ENCODE results near the gene REXO4.
A peak's percentile ranks its signal among the peaks of the same experiment; 100 is the strongest.

Gene REXO4

DNA sequence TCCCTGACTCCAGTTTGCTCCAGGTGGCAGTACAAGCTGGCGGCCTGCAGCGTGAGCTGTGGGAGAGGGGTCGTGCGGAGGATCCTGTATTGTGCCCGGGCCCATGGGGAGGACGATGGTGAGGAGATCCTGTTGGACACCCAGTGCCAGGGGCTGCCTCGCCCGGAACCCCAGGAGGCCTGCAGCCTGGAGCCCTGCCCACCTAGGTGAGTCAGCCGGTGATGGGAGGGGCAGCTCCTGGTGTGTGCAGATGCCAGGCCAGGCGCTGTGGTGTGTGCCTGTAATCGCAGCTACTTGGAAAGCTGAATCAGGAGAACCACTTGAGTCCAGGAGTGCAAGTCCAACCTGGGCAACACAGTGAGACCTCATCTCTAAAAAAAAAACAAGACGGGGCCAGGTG lies 31.9 kb upstream of the REXO4 start:
- DNase-seq (ENCODE audit: low read depth) = no peak

DNA sequence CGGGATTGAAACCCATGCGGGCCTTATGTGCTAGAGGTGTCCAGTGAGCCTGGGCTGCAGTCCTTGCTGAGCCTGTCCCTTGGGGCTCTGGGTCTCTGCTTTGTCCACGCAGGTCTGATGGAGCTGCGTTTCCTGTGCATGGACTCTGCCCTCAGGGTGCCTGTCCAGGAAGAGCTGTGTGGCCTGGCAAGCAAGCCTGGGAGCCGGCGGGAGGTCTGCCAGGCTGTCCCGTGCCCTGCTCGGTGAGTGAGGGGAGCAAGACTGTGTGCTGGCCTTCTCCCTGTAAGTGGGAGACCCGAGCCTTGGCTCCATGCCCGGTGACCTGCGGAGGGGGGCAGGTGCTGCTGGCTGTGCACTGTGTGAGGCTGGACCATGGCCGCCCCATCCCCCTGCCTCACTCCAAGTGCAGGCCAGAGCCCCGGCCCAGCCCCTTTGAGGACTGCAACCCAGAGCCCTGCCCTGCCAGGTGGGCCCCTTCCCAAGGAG lies 30.7 kb upstream of the REXO4 start:
- DNase-seq (ENCODE audit: low read depth) = no peak

DNA sequence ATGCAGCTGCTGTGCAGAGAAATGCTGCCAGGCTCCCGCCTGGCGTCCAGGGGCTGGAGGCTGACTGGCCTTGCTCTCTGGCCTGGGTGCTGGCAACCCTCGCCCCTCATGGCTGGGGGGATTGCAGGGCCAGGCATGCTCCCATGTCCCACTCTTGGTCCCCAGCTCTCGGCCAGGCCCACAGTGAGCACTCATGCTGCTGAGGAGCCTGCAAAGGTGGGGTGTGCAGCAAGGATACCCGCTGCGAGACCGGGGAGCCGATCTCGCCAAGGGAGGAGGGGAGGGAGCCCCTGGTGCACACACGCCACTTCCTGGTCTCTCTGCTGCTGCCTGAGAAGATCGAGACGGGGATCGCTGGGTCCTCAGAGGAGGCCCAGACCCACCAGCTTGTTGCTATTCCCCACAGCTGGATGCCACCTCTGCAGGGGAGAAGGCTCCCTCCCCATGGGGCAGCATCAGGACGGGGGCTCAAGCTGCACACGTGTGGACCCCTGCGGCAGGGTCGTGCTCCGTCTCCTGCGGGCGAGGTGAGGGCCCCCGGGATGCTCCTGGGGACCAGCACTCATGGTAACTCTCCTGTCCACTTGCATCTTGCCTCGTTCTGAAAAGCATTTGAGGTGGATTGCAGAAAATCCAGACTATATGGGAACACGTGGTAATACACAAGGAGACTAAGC lies 27.6 kb upstream of the REXO4 start:
- no peak for DNase-seq (ENCODE audit: low read depth)

DNA sequence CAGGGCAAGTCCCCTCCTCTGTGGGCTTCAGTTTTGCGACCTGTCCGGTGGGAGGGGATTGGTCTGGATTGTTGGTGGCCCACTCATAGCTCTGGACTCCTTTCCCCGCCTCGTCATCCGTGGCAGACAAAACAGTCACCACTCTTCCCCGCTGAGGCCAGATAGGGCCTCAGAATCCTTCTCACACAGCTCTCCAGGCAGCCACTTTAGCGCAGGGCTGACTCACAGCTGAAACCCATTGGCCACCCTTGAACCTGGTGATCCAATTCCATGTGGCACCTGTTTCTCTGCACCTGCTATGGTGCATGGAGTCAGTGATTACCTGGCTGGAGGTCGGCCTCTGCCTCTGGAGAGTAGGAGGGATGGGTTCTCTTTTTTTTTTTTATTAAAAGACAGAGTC lies 26.2 kb upstream of the REXO4 start:
- DNase-seq (ENCODE audit: low read depth) = no peak

DNA sequence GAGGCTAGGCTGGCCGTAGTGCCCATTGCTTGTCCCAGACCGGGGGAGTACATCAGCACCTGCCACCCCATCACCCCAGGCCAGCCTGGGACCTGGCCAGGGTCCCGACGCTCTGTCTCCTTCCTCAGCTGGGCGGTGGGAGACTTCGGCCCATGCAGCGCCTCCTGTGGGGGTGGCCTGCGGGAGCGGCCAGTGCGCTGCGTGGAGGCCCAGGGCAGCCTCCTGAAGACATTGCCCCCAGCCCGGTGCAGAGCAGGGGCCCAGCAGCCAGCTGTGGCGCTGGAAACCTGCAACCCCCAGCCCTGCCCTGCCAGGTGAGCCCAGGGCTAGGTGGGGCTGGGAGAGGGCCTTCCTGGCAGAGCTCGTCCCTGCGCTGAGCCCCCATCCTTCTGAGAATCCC lies 25.4 kb upstream of the REXO4 start:
- DNase-seq (ENCODE audit: low read depth) = no peak

DNA sequence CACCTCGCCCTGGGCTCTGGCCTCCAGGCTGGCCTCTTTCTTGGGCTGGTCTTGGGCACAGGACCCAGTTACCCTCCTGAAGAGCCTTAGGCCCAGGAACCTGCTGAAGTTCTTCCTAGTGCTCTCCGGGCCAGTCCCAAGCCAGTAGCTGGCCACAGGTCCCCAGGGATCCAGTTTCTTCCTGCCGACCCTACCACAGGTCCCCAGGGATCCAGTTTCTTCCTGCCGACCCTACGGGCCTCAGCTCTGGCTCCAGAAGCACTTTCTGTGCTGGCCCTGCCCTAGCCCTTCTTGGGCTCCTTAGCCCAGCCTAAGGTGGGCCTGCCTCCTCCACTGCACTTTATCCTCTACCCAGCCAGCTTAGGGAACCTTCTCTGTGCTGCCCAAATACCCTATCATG lies 23.8 kb upstream of the REXO4 start:
- DNase-seq (ENCODE audit: low read depth) = no peak

DNA sequence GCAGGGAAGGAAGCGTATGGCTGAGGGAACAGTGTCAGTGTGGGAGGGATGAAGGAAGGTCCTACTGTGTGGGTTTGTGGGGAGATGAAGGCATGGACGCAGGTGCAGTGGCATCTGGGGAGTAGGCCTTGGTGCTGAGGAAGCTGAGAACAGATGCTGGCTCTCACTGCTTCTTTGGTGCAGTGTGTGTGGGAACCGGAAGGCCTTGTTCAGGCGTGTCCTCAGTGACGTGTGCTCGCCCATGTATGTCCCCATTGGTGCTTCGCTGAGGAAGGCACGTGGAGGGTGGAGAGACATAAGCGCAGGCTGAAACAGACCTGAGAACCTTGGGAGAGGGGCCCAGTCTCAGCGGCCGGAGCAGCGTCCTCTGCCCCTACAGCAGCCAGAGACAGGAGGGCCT lies 23.1 kb upstream of the REXO4 start:
- DNase-seq (ENCODE audit: low read depth) = no peak

DNA sequence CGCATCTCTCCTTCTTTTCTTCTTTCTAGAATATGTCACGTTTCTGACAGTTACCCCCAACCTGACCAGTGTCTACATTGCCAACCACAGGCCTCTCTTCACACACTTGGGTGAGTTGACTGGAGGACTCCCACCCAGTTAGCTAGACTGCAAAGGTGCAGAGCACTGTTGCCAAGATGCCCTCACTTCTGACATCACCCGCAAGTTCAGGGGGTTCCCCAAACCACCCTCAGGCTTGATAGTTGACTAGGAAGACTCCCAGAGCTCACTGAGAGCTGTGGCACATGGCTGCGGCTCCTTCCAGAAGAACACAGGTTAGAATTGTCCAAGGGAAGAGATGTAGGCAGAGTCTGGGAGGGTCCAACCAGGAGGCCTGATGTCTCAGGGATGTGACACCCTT lies 21.5 kb upstream of the REXO4 start:
- no peak for DNase-seq (ENCODE audit: low read depth)

DNA sequence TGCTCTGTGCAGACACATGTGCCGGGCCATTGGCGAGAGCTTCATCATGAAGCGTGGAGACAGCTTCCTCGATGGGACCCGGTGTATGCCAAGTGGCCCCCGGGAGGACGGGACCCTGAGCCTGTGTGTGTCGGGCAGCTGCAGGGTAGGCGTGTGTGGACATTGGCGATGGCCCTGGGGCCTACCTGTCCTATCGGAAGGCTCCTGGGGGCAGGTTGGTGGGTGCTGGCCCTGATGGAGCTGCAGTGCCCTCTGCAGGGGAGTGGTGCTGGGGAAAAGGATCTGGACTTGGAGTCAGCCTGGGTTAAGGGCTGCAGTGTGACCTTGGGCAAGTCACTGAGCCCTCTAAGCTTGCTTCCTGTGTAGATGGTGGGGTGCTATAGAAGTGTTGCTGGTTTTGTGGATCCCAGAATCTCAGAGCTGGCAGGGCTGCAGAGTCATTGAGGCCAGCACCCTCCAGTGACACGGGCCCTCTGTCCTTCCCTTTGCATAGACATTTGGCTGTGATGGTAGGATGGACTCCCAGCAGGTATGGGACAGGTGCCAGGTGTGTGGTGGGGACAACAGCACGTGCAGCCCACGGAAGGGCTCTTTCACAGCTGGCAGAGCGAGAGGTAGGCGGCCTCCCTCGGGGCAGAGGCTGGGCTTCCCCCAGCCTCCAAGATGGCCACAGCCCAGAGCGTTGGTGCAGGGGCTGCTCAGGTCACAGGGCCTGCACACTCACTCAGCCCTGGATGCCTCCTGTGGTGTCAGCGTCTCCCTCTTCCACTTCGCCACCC lies 20.1 kb upstream of the REXO4 start:
- no peak for DNase-seq (ENCODE audit: low read depth)

DNA sequence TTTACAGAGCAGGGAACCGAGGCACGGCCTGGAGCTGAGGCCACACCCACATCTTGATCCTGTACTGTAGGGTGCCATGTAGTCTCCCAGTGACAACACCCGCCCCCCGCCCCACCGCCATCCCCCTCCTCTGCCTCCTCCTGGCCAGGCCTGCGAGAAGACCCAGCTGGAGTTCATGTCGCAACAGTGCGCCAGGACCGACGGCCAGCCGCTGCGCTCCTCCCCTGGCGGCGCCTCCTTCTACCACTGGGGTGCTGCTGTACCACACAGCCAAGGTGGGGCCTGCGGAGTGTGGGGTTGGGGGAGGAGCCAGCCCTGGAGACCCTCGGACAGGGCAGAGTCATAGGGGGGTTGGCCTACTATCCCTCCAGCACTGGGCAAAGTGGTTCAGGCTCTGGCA lies 18.9 kb upstream of the REXO4 start:
- DNase-seq (ENCODE audit: low read depth) = no peak

DNA sequence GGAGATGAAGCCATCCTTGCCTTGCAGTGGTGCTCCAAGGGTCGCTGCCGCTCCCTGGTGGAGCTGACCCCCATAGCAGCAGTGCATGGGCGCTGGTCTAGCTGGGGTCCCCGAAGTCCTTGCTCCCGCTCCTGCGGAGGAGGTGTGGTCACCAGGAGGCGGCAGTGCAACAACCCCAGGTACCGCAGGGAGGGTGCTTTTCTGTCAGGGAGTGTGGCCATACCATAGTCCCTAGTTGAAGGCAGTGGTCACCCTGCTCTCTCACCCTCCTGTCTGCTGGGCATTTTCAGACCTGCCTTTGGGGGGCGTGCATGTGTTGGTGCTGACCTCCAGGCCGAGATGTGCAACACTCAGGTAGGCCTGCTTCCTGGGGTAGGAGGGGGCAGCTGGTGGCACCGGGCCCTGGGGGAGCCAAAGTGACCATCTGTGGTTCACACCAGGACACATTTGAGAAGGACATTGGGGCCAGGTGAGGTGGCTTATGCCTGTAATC lies 15.6 kb upstream of the REXO4 start:
- DNase-seq (ENCODE audit: low read depth) = no peak

DNA sequence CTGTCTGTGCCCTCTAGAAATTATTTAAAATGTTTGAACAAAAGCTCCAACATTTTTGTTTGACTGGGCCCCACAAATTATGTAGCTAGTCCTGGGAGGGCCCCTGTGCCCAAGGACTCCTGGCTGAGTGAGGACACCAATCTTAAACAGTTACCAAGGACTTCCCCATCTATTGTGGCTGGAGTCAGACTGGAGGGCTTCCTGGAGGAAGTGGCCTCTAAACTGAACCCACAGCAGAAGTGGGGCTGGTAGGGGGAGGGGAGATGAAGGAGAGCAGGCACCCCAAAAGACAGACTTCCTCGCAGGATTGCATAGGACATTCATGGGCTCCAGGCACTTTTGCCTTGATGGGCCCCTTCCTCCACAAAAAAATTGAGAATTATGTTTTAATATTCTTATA lies 12.4 kb upstream of the REXO4 start:
- no peak for DNase-seq (ENCODE audit: low read depth)

DNA sequence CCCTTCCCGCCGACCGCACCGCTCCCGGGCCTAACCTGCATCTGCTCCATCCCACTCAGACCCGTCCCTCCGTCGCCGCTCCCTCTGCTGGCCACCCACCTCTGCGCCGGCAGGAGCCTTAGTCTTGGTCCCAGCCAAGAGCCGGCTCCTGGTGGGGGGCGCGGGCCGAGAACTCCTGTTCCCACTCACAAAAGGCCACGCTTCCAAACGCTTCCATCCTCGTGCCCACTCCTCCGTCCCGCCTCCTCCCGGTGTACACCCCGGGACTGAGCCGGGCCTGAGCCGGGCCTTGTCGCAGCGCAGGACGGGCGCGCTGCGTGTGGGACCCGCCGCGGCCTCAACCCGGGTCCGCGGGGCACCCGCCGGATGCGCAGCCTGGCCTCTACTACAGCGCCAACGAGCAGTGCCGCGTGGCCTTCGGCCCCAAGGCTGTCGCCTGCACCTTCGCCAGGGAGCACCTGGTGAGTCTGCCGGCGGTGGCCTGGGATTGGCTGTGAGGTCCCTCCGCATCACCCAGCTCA lies 11.9 kb upstream of the REXO4 start:
- DNase-seq (ENCODE audit: low read depth) = no peak

DNA sequence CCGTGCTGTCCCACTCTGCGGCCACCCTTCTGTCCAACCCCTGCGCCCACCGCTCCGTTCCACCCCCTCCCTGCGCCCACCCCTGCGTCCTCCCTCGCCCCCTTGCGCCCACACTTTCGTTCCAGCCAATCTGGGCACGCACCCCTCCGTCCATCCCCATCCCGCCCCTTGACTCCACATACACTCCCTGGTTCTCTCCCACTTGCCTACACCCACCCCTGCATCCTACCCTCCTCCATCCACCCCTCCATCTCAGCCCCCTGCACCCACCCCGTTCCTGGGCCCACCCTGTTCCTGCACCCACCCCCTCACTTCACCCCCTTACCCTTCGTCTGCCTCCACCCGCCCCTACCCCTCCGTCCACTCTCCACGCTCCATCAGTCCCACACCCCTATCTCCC lies 11.4 kb upstream of the REXO4 start:
- no peak for DNase-seq (ENCODE audit: low read depth)

DNA sequence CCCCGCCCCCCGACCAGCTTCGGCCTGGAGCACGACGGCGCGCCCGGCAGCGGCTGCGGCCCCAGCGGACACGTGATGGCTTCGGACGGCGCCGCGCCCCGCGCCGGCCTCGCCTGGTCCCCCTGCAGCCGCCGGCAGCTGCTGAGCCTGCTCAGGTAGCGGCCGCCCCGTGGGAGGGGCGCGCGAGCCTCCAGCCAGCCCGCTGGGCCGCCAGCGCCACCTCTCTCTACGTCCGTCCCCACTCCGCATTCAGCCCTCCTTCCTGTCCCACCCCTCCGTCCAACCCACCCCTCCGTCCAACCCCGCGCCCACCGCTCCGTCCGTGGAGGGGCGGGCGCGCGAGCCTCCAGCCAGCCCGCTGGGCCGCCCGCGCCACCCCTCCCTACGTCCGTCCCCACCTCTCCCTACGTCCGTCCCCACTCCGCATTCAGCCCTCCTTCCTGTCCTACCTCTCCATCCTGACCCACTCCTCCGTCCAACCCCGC lies 10.8 kb upstream of the REXO4 start:
- no peak for DNase-seq (ENCODE audit: low read depth)

DNA sequence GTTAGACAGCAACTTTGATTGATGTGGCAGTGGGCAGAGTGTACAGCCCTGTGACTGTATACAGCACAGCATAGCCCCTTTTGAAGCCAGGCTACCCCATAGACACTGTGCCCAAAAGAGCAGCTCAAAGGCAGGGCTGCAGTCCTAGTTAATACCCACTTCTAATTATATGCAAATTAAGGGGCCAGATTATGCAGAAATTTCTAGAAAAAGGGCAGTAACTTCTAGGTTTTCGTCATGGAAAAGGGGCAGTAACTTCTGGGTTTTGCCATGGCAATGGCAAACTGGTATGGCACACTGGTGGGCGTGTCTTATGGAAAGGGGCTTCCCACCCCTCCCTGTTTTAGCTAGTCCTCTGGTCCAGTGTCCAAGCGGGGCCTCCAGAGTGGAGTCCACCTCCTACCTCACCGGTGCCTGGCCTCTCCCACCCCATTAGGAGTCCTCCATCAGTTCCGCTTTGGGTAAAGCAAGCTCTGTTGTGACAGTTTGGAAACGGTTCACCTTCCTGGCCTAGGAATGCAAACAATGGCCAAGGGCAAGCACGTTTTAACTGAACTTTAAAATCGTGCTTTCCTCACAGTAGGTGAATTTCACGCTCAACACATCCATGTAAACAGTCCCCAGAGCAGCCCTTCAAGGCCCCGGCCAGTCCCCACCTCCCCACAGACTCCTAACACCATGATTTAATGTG lies 10.0 kb upstream of the REXO4 start:
- DNase-seq (ENCODE audit: low read depth) = no peak

DNA sequence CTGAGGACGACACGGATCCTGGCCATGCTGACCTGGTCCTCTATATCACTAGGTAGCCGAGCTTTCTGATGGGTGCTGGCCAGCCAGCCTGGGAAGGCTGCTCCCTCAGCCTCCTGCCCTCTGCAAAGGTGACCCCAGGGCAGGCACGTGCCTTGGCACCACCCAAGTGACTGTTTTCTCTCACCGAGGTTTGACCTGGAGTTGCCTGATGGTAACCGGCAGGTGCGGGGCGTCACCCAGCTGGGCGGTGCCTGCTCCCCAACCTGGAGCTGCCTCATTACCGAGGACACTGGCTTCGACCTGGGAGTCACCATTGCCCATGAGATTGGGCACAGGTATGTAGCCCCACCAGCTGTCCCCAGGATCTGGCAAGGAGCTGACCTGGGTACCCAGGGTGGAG lies 8.2 kb upstream of the REXO4 start:
- DNase-seq (ENCODE audit: low read depth) = no peak

DNA sequence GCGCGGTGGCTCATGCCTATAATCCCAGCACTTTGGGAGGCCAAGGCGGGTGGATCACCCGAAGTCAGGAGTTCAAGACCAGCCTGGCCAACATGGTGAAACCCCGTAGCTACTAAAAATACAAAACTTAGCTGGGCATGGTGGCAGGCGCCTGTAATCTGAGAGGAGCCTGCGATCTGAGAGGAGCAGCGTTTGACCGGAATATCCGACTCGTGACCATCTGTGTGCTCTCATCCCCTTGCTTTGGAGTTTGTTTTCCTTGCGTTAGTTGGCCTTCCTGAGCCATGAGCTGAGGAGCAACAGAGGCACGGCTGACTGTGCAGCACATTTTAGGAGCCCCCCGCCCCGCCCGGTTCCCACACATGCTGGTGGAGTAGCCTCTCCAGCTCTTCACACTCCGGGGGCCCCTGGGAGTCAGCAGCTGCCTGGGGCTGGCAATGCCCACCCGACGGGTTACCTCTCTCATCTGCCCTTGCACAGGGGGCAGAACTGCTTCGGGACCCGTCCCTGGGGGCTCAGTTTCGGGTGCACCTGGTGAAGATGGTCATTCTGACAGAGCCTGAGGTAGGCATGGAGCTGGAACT lies 7.3 kb upstream of the REXO4 start:
- no peak for DNase-seq (ENCODE audit: low read depth)

DNA sequence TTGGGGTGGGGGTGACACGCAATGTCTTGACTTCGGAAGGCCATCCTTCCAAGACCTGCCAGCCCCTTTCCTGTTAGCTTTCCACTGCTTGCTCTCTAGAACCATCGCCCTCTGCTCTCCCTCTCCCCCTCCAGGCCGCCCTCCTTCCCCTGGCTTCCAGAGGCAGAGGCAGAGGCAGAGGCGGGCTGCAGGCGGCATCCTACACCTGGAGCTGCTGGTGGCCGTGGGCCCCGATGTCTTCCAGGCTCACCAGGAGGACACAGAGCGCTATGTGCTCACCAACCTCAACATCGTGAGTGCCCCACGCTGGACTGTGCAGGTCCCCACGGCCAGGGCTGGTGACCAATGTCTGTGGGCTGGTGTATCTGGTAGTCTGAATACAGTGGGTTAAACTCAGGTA lies 6.4 kb upstream of the REXO4 start:
- DNase-seq (ENCODE audit: low read depth) = no peak

DNA sequence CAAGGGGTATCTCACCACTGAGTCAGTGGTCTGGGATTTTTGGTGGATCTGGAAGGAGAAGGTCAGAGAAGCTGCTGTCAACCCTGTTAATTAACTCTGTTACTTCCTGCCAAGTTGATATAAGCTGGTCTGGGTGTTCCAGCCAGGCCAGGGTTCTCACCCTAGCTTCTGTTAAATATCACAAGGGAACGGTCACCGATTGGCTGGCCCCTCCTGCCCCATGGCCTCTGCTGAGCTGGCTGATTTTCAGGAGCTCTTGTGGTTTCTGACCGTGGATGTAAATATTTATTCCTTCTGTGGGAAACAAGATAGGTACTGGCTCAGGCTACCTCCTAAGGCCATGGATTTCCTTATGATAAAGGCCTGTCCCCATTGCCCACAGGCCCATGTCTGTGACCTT lies 5.4 kb upstream of the REXO4 start:
- no peak for DNase-seq (ENCODE audit: low read depth)

DNA sequence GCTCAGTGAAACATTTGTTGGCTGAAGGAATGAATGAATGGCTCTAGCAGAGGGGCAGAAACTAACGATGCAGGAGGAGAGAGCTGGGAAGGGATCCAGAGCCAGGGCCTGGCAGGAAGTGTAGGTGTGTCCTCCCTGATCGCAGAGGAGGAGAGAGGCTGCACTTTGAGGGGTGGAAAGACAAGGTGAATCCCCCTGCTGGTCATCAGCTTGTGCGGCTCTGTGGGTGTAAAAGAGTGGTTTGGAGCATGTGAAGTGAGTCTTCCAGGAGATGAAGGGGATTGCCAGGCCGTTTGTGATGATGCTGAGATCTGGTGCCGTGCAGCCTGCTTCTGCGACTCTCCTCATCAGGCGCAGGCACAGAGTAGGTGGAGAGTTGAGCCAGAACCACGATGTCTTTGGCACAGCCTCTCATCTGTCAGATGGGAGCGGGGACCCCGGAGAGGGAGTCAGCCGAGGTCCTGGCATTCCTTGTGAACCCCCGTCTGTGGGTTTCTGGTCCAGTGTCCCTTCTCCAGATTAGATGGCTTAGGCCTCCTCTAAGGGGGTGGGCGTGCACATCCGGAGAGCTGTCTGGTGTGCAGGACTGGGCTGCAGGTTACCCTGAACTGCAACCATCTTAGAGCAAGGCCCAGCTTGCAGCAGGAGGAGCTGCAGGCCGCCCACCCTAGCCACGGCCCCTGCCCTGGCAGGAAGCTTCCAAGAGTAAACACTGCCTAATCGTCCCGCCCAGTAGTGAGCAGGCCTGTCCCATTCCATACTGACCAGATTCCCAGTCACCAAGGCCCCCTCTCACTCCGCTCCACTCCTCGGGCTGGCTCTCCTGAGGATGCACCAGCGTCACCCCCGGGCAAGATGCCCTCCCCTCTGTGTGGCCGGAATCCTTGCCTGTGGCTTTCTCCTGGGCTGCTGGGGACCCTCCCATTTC lies 4.1 kb upstream of the REXO4 start, which contains the start of gene ADAMTS13:
TSS of gene ADAMTS13 (plus strand) at position 753 of the 928 bp plus-strand sequence. CDS start at position 830, 77 bp downstream.
- peak; percentile 12 for DNase-seq (ENCODE audit: low read depth)
